NCI-H2171 treated with DMSO at 0.1 percent for 48 hours (cell line): Measurements from ENCODE around the gene FAM174B.

Experiments
- DNase-seq: peaks from one replicate; lab custom pipeline; 2025; lab: John Stamatoyannopoulos, UW

The FAM174B gene

DNA sequence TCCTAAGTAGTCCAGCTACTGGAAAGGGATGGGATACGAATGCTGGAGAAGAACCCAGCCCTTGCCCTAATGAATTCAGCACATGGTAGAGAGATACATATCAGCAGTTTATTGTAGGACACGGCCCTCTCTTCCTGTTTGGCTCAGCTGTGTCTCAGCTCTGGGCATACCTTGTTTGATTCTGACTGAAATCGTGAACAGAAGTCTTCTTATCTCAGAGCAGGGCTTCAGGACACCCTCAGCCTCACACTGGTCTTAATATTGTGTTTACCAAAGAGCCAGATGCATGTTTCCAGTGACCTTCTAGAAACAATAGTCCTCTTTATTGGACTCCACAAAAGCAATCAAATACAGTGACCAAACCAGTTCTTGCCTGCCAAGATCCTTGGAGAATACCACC lies 54.7 kb downstream of the FAM174B start:
- DNase-seq = no peak

DNA sequence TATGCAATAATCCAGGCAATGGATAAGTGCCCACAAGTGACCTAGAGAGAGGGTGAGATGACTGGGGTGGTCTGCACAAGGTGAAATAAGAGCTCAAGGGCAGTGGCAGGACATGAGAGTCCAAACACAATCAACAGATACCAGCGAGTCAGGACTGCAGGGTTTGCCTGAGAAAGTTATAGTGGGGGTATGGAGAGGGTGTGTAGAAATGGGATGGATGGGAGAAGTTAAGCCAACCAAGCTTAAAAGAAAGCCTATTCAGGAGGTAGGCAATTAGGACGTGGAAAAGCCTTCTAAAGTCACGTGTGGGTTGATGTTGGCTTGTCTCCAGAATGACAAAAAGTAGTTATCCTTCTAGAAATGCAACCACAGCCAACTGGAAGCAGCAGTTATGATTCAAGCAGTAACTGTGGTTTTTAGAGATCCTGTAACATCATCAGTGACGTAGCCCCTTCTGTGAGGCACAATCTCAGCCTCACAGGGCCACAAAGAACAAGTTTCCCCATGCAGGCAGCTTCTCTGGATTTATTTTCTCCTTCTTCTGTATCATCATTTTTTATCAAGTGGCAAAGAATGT lies 56.1 kb downstream of the FAM174B start:
- DNase-seq = no peak

- no peak for DNase-seq
Measured at GRCh38 chr15:92597548-92597947, 58.0 kb downstream of the FAM174B start.

GRCh38 chr15:92596623-92597022 lies 59.0 kb downstream of the FAM174B start:
- DNase-seq = no peak

GRCh38 chr15:92595506-92596381 lies 59.8 kb downstream of the FAM174B start:
- DNase-seq = no peak

DNA sequence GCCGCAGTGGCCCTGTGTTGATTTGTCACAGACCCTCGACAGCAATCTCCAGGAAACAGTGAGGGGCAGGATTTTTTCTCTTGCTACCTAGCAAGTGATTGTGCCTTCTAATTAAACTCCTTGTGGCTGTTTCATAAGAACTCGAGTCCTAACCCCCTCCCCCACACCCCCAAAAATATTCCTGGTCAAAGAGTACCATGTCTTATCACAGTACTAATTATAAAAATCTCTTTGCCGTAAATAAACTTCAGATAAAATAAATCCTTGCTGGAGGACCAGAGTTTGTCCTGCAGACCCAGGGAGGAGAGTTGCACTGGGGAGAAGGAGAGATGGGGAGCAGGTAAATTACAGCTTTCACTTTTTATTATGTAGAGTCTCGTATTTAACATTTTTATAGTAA lies 64.3 kb downstream of the FAM174B start:
- DNase-seq = no peak

GRCh38 chr15:92586966-92587365 lies 68.6 kb downstream of the FAM174B start:
- DNase-seq = no peak

DNA sequence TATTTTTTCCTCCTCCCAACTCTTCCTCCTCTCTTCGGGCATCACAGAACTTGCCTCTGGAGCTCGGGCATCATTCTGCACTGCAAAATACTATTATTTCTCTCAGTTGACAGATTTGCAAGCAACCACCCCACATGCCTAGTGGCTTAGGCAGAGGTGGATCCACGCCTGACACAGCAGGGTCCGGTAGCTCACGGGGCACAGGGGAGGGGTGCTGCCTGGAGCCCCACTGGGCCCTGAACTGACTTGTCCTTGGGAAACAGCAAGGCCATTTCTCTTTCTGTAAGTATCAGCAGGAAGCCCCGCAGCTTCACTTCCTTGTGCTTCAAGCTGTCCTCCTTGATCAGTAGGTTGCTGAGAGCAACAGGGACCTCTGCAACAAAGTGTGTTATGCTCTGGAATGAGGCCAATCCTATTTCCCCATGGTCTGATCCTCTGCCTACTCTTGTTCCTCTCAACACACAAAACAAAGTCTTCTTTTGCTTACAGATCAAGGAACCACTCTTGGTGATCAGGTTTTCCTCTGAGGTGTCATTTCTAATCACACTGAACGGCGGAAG lies 69.1 kb downstream of the FAM174B start:
- DNase-seq = no peak

- no peak for DNase-seq
Measured at GRCh38 chr15:92584105-92584504, 71.5 kb downstream of the FAM174B start.

DNA sequence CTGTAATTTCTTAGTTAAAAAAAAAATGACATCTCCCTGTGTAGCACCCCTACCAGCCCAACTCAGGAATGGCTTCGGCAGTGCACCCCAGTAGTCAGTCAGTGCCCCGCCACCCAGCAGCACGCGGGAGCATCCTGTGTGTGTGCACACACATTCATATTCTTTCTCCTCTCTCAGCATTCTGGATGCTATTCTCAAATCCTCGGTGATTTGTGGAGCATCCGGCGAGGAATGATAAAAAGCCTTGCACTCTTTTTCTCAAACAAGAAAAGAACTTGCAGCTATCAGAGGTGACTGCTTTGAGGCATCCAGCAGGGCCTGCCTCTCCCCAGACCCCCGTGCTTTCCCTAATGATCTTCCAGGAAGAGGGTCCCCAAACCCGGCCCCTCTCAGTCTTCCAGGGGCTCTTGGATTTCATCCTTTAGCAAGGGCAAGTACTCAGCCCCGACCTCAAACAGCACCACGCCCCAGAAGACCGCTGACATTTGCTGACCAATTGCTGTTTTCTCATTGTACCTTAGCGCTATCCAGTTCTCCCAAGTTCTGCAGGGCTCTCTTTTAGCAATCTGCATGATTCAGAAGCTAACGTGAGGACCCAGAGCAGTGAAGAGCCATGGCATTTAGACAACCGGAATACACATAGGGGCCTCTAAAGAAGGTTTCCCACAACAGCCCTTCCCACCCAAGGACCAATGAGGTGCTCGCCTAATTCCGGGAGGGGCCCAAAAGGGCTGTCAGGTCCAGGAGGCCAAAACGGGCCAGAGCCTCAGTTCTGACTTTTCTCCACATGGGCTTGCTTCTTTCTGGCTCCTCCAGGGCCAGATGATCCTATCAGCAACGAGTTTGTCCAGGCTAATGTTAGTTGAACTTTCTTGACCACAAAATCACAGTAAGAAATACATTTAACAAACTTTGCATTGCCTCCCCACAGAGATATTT lies 72.2 kb downstream of the FAM174B start:
- DNase-seq = no peak

DNA sequence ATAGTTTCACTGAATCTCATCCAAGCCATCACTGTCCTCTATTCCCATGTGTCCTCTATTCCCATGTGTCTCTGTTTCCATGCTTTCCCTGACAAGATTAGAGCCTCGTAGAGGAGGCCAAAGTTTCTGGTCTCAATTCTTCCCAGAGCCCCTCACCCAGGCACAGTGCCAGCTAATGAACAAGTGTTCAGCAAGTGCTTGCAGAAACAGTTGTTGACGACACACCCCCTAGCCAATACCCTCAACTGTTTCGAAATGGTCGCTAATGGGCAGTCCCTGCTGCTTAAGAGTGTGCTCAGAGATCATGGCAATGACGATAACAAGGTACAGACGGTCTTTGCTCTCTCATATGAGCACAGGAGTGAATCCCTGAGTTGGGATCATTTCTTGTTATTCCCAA lies 73.4 kb downstream of the FAM174B start:
- no peak for DNase-seq

DNA sequence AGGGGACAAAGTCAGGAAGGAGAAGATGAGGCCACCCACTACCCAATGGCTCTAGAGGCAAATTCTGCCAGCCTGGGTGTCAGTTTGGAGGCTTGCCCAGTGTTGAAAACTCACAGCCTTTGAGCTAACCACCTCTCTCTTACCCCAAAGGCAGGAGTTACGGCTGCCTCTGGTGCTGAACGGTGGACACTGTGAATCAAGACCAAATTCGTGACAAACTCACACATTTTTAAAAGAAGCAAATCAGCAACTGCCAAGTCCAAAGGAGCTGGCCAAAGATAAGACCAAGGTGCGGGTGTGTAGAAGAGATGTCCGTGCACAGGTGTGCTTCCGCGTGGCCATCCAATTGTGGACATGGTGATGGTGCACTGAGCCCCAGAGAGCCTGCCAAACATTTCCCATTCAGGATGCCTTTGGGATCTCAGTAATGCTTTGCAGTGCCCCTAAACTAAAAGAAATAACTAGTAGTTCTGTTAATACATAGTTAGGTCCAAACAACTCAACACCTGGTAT lies 74.6 kb downstream of the FAM174B start:
- DNase-seq = no peak

DNA sequence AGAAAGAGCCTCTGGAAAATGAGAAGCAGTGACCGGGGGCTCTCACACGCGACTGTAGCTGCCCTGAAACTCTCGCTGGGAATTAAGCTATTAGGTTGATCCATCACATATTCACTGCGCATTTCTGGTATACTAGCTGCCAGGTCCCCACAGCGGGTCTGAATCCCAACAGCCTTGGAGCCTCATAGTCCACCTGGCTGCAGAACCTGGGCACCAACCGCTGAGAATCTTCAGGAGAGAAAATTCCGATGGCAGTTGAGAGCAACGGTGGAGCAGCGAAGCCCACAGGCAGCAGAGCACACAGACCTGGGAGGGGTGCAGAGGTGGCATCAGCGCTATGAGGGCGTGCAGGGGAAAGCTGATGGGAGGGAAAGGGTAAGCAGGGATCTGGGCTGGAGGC lies 75.1 kb downstream of the FAM174B start:
- no peak for DNase-seq

GRCh38 chr15:92579931-92580470 lies 75.6 kb downstream of the FAM174B start:
- no peak for DNase-seq

GRCh38 chr15:92579486-92579885 lies 76.1 kb downstream of the FAM174B start:
- no peak for DNase-seq

GRCh38 chr15:92578096-92578835 lies 77.3 kb downstream of the FAM174B start:
- no peak for DNase-seq

GRCh38 chr15:92576597-92577200 lies 78.9 kb downstream of the FAM174B start:
- no peak for DNase-seq

DNA sequence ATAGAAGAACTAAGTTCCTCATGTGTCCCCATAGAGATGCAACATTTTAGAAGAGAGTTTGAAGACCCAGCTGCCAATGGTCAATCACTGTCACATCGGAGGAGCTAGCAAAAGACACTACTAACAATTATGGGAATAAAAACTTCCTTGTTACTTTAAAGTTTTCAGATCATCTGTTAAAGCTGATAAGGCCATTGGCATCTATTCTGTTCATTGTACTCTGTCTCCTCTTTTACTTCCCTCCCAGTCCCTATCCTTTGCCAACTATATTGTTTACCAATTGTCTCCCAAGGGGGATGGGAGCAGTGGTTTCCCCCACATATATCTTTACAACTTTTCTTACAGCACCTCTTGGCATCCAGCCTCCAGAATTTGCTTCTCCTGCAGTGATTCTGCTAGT lies 81.0 kb downstream of the FAM174B start:
- no peak for DNase-seq

GRCh38 chr15:92574161-92574560 lies 81.4 kb downstream of the FAM174B start:
- no peak for DNase-seq

GRCh38 chr15:92571824-92572223 lies 83.8 kb downstream of the FAM174B start:
- DNase-seq = no peak

- no peak for DNase-seq
Measured at GRCh38 chr15:92570391-92570790, 85.2 kb downstream of the FAM174B start.
